Lower leg skin (tissue), 4 donors: ENCODE results near the gene PIM3. TPM values are rescaled to one million over a fixed set of nuclear protein-coding genes. Genes with fewer than 3 reads are reported as not detected.

Experiments used
- DNase-seq, 2 donors: peaks; one replicate each; pipeline ENCODE4 v3.0.0-alpha.2; 2019; ENCODE audit warnings: low spot score in 2 of 2
- H3K4me3 ChIP-seq: fragments of 200-600 bp; sonication (generic); 2 replicates; pipeline ENCODE4 v1.5.1; 2017; ENCODE audit warnings: mild to moderate bottlenecking, low read depth; ENCODE audit not compliant: poor library complexity, severe bottlenecking
- POLR2A ChIP-seq, 2 donors: fragments of 450-650 bp; IDR thresholded peaks; one replicate each; pipeline ENCODE4 v1.6.1; 2016 to 2017; ENCODE audit warnings: antibody characterized with exemption in 2 of 2, mild to moderate bottlenecking in 1 of 2, moderate library complexity in 1 of 2
- WGBS, 2 donors: methylation state at CpG; one replicate each; pipeline ENCODE4 v1.1.5; 2018; 5-methylcytosine and 5-hydroxymethylcytosine counted together
- intact Hi-C: fragments of 100-400 bp; cut with DNase I; formaldehyde crosslinking; loops from one replicate; pipeline ENCODE4 v1.15.0; 2023; ENCODE audit warnings: low total_unique reads
- total RNA-seq, 4 donors: library from RNA; depleted of rRNA; stranded (reverse); fragments of >200 nt; gene quantifications; one replicate each; pipeline ENCODE4 v1.1.0, GENCODE V29; 2016
- TF ChIP-seq, protein P1 (sequence below), 3 donors: fragments of 450-650 bp; IDR thresholded peaks; one replicate each; pipeline ENCODE4 v1.5.1; 2016; ENCODE audit warnings: antibody characterized with exemption in 3 of 3, mild to moderate bottlenecking in 3 of 3, moderate library complexity in 2 of 3

Gene PIM3
- total RNA-seq, 4 donors from 2014 or later: 149 to 181 (median 163) TPM

DNA sequence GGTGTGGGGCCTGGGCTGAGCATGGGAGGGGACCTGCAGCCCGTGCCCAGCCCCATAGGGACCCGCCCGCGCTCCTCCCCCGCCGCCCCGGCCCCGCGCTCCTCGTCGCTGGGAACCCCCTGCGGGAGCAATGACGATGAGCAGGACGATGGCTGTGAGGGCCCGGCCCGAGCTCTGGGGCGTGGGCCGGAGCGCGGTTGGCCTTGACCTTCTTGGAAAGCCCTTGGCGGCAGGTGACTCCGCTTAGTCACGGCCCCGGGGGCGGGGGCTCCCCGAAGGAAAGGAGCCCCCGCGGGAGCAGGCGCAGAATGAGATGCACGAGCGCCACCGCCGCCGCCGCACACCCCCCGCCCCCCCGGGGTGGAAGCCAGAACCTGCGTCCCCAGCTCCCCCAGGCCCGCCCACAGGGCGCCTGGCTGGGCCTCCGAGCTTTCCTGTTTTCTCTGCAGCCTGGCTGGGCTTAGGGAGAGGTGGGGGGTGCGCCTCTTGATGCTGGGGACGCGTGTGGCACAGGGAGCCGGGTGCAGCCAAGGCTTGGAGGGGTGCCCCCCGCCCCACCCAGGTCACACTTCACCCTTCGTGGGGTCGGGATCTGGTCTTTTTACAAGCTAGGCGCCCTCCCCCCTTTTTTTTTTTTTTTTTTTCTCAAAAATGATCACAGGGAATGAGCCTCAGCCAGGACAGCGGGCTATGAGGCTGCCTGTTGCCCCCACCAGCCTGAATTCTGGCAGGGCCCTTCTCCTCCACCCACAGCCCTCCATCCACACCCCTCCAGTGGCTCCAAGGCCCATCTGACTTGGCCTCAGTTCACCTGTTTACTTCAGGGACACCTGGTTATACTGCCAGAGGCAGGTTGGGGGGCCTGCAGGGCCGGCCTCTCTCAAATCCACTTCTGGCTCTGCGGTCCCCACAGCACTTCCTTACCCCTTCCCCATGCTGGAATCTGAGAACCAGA lies 24.3 kb upstream of the PIM3 start:
- H3K4me3 ChIP-seq: no peak overlapping the region
- intact Hi-C loops: loop anchor here (10.0 kb wide), 1 partner anchor 249 kb away; the partner anchor contains the start of gene TRABD
- 7 to 9% methylated on average over 26 to 28 of the region's 52 CpGs for WGBS, 2 donors
- peak; percentile 90 to 98 for DNase-seq
- no peak for TF ChIP-seq POLR2A (IDR thresholded peaks at IDR 0.05)
- TF ChIP-seq, protein P1, sequence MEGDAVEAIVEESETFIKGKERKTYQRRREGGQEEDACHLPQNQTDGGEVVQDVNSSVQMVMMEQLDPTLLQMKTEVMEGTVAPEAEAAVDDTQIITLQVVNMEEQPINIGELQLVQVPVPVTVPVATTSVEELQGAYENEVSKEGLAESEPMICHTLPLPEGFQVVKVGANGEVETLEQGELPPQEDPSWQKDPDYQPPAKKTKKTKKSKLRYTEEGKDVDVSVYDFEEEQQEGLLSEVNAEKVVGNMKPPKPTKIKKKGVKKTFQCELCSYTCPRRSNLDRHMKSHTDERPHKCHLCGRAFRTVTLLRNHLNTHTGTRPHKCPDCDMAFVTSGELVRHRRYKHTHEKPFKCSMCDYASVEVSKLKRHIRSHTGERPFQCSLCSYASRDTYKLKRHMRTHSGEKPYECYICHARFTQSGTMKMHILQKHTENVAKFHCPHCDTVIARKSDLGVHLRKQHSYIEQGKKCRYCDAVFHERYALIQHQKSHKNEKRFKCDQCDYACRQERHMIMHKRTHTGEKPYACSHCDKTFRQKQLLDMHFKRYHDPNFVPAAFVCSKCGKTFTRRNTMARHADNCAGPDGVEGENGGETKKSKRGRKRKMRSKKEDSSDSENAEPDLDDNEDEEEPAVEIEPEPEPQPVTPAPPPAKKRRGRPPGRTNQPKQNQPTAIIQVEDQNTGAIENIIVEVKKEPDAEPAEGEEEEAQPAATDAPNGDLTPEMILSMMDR (IDR thresholded peaks at IDR 0.05): peak in 1 of 3 donors; percentile 8

DNA sequence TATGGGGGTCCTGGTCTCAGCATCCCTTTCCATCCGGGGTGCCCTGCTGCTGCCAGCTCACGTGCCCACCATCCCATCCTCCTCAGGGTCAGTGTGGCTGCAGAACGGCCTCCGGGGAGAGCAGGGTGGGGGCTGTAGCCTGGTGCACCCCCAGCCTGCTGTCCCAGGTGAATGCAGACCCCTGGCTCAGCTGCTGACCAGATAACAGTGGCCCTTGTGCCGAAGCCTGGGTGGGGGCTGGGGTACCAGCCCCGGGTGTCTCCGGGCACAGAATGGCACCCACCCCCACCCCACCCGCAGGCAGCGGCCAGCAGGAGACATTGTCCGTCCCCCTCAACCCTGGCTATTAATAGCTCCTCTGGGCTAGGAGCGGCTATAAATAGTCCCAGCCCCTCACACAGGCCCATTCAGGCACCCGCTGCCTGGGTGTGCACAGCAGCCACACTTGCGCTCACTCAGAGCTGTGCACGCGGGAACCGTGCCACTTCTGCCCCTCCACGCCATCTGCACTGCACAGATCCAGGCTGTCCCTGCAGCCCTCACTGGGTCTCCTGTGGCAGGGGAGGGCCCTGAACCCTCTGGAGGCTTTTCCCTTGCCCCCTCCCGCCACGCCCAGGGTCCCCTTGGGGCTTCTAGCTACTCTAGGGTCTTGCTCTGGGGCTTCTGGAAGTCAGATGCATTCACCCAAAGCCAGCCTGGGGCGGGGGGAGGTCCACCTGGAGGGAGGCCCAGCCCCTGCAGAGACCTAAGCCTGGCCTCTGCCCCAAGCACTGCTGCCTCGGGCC lies 23.4 kb upstream of the PIM3 start:
- H3K4me3 ChIP-seq: no peak overlapping the region

DNA sequence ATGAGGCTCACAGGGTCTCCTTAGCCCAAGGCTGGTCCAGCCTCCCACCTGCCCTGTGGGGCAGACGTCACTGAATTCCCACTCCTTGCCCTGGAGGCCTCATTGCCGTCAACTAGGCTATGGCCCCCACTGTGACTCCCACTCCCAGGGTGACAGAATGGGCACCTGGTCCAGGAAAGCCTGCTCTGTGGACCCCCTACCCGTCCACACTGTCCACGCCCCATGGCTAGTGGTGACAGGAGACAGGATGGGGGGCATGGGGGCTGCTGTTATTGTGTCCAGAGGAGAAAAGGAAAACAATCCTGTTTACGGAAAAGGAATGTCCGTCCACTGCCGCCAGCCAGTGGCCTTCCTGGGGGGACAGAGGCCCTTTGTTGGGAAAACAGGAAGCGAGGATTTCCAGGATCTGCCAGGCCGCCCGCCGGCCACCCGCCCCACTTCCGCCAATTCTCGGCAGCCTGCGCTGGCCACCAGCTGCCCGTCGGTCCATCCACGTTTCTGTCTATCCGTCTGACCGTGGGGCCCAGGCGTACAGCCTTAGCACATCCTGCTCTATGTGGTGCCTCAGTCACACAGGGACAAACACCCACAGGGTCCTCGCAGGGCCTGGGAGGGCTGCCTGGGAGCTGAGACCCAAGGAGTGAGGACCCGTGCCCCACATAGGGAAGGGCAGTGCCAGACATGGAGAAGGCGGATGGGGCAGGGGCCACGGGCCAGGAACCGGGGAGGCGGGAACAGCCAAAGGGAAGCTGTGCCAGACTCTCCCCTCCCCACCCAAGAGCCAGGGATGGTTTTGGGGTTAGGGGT lies 22.6 kb upstream of the PIM3 start:
- 67 to 75% methylated on average over 25 of the region's 27 CpGs for WGBS, 2 donors
- intact Hi-C loops: loop anchor here (10.0 kb wide), 1 partner anchor 247 kb away; the partner anchor contains the start of gene TRABD
- TF ChIP-seq POLR2A (IDR thresholded peaks at IDR 0.05): no peak
- TF ChIP-seq, protein P1 (IDR thresholded peaks at IDR 0.05): no peak
- DNase-seq: no peak
- H3K4me3 ChIP-seq: no peak overlapping the region

More for the DNA sequence above, 23.4 kb upstream of the PIM3 start:
- no peak for DNase-seq
- TF ChIP-seq, protein P1 (IDR thresholded peaks at IDR 0.05): no peak
- no peak for TF ChIP-seq POLR2A (IDR thresholded peaks at IDR 0.05)
- WGBS, 2 donors: 45 to 73% methylated on average over 9 to 14 of the region's 21 CpGs
- intact Hi-C loops: loop anchor here (10.0 kb wide), 1 partner anchor 248 kb away; the partner anchor contains the start of gene TRABD

DNA sequence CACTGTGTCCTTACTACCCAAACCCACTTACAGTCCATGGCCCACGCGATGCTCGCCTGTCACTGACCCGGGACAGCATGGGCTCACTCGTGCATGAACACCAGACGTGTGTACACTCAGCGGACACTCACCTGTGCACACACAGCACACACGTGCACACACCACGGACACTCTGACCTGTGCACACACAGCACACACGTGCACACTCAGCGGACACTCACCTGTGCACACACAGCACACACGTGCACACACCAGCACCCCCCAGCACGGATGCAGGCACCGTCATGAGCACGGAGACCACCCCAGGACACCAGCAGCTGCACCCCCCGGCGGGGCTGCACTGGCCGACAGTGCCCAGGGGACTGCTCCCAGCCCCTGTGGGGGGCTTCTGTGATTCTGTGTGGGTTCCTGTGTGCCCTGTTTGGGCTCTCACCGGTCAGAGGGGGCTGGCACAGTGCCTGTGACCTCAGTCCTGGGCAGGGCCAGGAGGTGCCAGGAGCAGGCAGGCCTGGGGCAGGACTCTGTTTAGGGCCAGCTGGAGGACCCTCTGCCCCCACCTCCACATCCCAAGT lies 21.9 kb upstream of the PIM3 start:
- 76 to 88% methylated on average over 13 to 18 of the region's 19 CpGs for WGBS, 2 donors
- intact Hi-C loops: loop anchor here (10.0 kb wide), 1 partner anchor 246 kb away; the partner anchor contains the start of gene TRABD
- H3K4me3 ChIP-seq: no peak overlapping the region
- no peak for DNase-seq
- TF ChIP-seq POLR2A (IDR thresholded peaks at IDR 0.05): no peak
- TF ChIP-seq, protein P1 (IDR thresholded peaks at IDR 0.05): no peak
